ENCODE measurements around the gene ADAMTS9.

ADAMTS9 gene

DNA sequence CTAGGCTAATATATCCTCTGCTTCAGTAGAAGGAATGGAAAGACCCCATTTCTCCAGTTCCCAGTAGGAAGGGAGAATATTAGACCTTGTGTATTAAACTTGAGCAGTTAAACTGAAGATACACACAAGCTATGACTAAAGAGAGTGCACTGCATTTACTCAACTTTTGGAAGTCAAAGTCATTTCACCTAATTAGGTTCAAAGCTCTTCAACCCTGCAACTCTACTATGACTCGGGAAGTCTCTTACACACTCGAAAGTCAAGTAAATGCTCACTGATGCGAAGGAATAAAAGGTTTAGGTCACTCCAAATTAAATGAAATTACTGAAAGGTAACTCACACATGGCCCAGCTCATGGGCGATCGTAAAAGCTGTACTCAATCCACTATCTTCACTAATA lies 33.8 kb downstream of the ADAMTS9 start:
- H3K4me1 ChIP-seq (ENCODE audit: control insufficient read depth in 1 of 2, insufficient read depth in 1 of 2, low read depth in 1 of 2, low read length in 1 of 2), result no peaks in the 10 kb centered on the region
- no peaks in the 10 kb centered on the region for H3K27me3 ChIP-seq
- TF ChIP-seq CTCF (IDR thresholded peaks at IDR 0.05), result no peak
- H3K4me3 ChIP-seq (ENCODE audit: low read depth in 1 of 2, low read length in 1 of 2), result no peak overlapping the region
- H3K36me3 ChIP-seq, result no peaks in the 10 kb centered on the region
- H3K27ac ChIP-seq, result no peak overlapping the region
- no peaks in the 10 kb centered on the region for H3K9me3 ChIP-seq

DNA sequence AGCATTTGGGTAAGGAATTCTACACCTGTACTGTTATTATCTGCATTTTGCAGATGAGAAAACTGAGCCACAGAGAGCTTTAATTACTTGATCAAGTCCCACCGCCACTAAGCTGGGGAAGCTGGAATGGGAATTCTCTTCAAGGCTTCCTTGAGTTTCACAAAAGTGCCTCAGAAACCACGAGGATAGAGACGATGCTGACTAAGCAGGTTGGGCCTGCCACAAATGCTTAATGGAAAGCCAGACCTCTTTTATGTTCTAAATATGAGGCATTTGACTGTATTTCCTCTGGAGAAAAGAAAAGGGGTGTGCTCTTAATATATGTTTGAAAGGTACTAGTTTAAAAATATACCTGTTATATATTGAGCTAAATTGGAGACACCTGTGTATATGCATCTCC lies 34.7 kb downstream of the ADAMTS9 start:
- Histone ChIP-seq H3K4me3 (ENCODE audit: low read depth in 1 of 2, low read length in 1 of 2) (no peak overlapping the region), H3K36me3 (no peaks in the 10 kb centered on the region), H3K9me3 (no peaks in the 10 kb centered on the region), H3K4me1 (ENCODE audit: control insufficient read depth in 1 of 2, insufficient read depth in 1 of 2, low read depth in 1 of 2, low read length in 1 of 2) (no peaks in the 10 kb centered on the region), H3K27me3 (no peaks in the 10 kb centered on the region), H3K27ac (no peak overlapping the region)
- no peak for TF ChIP-seq CTCF (IDR thresholded peaks at IDR 0.05)

DNA sequence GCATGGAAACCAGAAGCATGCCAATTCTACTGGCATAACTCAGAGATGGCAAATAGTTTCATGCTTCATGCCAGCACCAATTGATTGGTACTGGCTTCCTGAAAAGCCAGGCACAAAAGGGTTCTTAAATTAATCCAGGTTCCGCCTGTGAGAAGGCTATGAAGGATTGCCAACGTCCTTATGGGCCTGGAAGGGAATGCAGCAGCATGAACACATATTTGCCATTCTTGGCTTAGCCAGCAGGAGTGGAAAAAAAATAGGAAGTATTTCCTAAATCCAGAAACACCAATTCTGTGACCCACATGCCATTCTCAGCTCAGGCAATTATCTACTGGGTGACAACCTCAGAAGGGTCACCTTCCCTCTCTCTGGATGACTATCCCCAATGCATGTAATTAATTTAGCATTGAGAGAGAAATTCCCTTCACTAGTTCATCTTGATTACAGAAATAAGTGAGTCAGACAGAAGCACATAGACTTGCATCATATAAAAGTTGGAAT lies 36.0 kb downstream of the ADAMTS9 start:
- Histone ChIP-seq H3K36me3 (no peaks in the 10 kb centered on the region), H3K9me3 (no peaks in the 10 kb centered on the region), H3K27me3 (no peaks in the 10 kb centered on the region), H3K4me3 (ENCODE audit: low read depth in 1 of 2, low read length in 1 of 2) (no peak overlapping the region), H3K4me1 (ENCODE audit: control insufficient read depth in 1 of 2, insufficient read depth in 1 of 2, low read depth in 1 of 2, low read length in 1 of 2) (no peaks in the 10 kb centered on the region), H3K27ac (no peak overlapping the region)
- no peak for TF ChIP-seq CTCF (IDR thresholded peaks at IDR 0.05)

GRCh38 chr3:64651303-64651702 lies 36.5 kb downstream of the ADAMTS9 start:
- Histone ChIP-seq H3K4me3 (ENCODE audit: low read depth in 1 of 2, low read length in 1 of 2) (no peak overlapping the region), H3K36me3 (no peaks in the 10 kb centered on the region), H3K27ac (no peak overlapping the region), H3K9me3 (no peaks in the 10 kb centered on the region), H3K4me1 (ENCODE audit: control insufficient read depth in 1 of 2, insufficient read depth in 1 of 2, low read depth in 1 of 2, low read length in 1 of 2) (no peaks in the 10 kb centered on the region), H3K27me3 (no peaks in the 10 kb centered on the region)
- TF ChIP-seq CTCF (IDR thresholded peaks at IDR 0.05), result no peak

- no peaks in the 10 kb centered on the region for H3K27me3 ChIP-seq
- no peak overlapping the region for H3K4me3 ChIP-seq (ENCODE audit: low read depth in 1 of 2, low read length in 1 of 2)
- no peaks in the 10 kb centered on the region for H3K9me3 ChIP-seq
- H3K27ac ChIP-seq, result no peak overlapping the region
- no peaks in the 10 kb centered on the region for H3K36me3 ChIP-seq
- no peak for TF ChIP-seq CTCF (IDR thresholded peaks at IDR 0.05)
- no peaks in the 10 kb centered on the region for H3K4me1 ChIP-seq (ENCODE audit: control insufficient read depth in 1 of 2, insufficient read depth in 1 of 2, low read depth in 1 of 2, low read length in 1 of 2)
Measured at GRCh38 chr3:64650715-64651114, 37.1 kb downstream of the ADAMTS9 start.

DNA sequence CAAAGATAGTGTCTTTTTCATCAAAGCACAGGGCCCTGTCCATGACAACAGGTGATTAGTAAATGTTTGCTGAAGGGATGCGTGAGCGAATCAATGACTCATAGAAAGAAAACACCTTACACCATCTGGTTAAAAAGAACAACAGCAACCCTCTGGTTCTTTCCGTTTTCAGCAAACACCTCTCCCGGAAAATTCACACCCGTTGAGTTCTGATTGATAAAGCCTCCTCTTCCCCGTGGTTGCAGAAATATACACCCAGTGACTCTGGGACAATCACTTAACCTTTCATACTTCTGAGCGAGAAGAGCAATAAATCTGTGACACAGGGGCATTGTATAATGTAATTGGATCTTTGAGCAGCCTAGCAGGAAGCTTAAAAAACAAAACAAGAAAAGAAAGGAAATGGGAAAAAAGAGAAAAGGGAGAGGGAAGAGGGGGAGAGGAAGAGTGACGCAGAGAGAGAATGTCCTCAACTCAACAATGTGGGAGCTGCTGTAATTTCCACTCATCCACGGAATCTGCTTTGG lies 37.6 kb downstream of the ADAMTS9 start:
- Histone ChIP-seq H3K27ac (no peak overlapping the region), H3K9me3 (no peaks in the 10 kb centered on the region), H3K4me3 (ENCODE audit: low read depth in 1 of 2, low read length in 1 of 2) (no peak overlapping the region), H3K4me1 (ENCODE audit: control insufficient read depth in 1 of 2, insufficient read depth in 1 of 2, low read depth in 1 of 2, low read length in 1 of 2) (no peaks in the 10 kb centered on the region), H3K36me3 (no peaks in the 10 kb centered on the region), H3K27me3 (no peaks in the 10 kb centered on the region)
- no peak for TF ChIP-seq CTCF (IDR thresholded peaks at IDR 0.05)
